CD14-positive monocyte (primary cell): ENCODE results near the gene CTTNBP2. TPM values are rescaled to one million over a fixed set of nuclear protein-coding genes. Genes with fewer than 3 reads are reported as not detected.

Experiments used
- DNase-seq, 3 donors: peaks; one replicate each; pipeline ENCODE4 v3.0.0-alpha.2; 2011 to 2022
- H2AFZ ChIP-seq: 2 replicates; pipeline ENCODE4 v1.6.0; 2012; ENCODE audit warnings: mild to moderate bottlenecking, low read depth, low read length, inconsistent platforms; ENCODE audit not compliant: insufficient read depth, poor library complexity, severe bottlenecking
- H3K27ac ChIP-seq, 2 donors: 1 replicate in 1 of 2; 2 replicates in 1 of 2; pipeline ENCODE4 v1.5.1; 2012 to 2013; ENCODE audit warnings: low read length in 2 of 2, control low read depth in 1 of 2, inconsistent platforms in 1 of 2, low read depth in 1 of 2, mild to moderate bottlenecking in 1 of 2
- H3K27me3 ChIP-seq, 2 donors: one replicate each; pipeline versions ENCODE4 v1.6.0 to v1.6.1; 2011 to 2013; ENCODE audit warnings: low read length in 2 of 2; ENCODE audit not compliant: control insufficient read depth in 2 of 2, insufficient read depth in 2 of 2
- H3K36me3 ChIP-seq, 2 donors: replicated peaks in 1 of 2; 1 replicate in 1 of 2; 2 replicates in 1 of 2; pipeline versions ENCODE4 v1.5.1 to v1.6.1; 2012 to 2013; ENCODE audit warnings: low read length in 2 of 2, control low read depth in 1 of 2, inconsistent platforms in 1 of 2, mild to moderate bottlenecking in 1 of 2; ENCODE audit not compliant: insufficient read depth in 2 of 2, control insufficient read depth in 1 of 2
- H3K4me1 ChIP-seq, 2 donors: 1 replicate in 1 of 2; 2 replicates in 1 of 2; pipeline versions ENCODE4 v1.5.1 to v1.6.1; 2012 to 2013; ENCODE audit warnings: low read length in 2 of 2, control low read depth in 1 of 2, inconsistent platforms in 1 of 2, mild to moderate bottlenecking in 1 of 2, moderate library complexity in 1 of 2; ENCODE audit not compliant: insufficient read depth in 2 of 2, control insufficient read depth in 1 of 2
- H3K4me2 ChIP-seq: replicated peaks from 2 replicates; pipeline ENCODE3; 2012; ENCODE audit warnings: low read length, moderate library complexity, mild to moderate bottlenecking; ENCODE audit not compliant: poor library complexity, severe bottlenecking; ENCODE audit errors: extremely low read depth
- H3K4me3 ChIP-seq, 3 experiments: fragments of 200-600 bp in 1 of 3; sonication (generic) in 1 of 3; replicated peaks in 1 of 3; 1 replicate in 2 of 3; 2 replicates in 1 of 3; pipeline ENCODE4 v1.5.1; 2011 to 2013; ENCODE audit warnings: low read length in 3 of 3, mild to moderate bottlenecking in 3 of 3, control low read depth in 2 of 3, low read depth in 2 of 3, inconsistent platforms in 1 of 3, moderate library complexity in 1 of 3
- H3K79me2 ChIP-seq: 2 replicates; pipeline ENCODE4 v1.6.0; 2012; ENCODE audit warnings: mild to moderate bottlenecking, control low read depth, inconsistent platforms, low read length, moderate library complexity; ENCODE audit not compliant: insufficient read depth
- H3K9ac ChIP-seq: 2 replicates; pipeline ENCODE4 v1.6.0; 2017; ENCODE audit warnings: low read length, mild to moderate bottlenecking; ENCODE audit not compliant: insufficient read depth, poor library complexity, severe bottlenecking
- H3K9me3 ChIP-seq, 2 donors: replicated peaks in 1 of 2; 1 replicate in 1 of 2; 2 replicates in 1 of 2; pipeline versions ENCODE4 v1.5.1 to v1.6.1; 2012 to 2013; ENCODE audit warnings: low read length in 2 of 2, control low read depth in 1 of 2; ENCODE audit not compliant: control insufficient read depth in 1 of 2, insufficient read depth in 1 of 2
- H4K20me1 ChIP-seq: 2 replicates; pipeline ENCODE4 v1.6.0; 2012; ENCODE audit warnings: mild to moderate bottlenecking, low read length, control low read depth, moderate library complexity; ENCODE audit not compliant: insufficient read depth
- H3K27ac Mint-ChIP-seq, 7 donors: one replicate each; pipeline ENCODE4 v1.8.0; 2020; ENCODE audit warnings: mild to moderate bottlenecking in 7 of 7, mixed read lengths in 7 of 7, moderate library complexity in 6 of 7, inconsistent platforms in 2 of 7
- H3K27me3 Mint-ChIP-seq, 3 donors: one replicate each; pipeline ENCODE4 v1.8.0; 2021 to 2022; ENCODE audit warnings: low read depth in 3 of 3, mild to moderate bottlenecking in 3 of 3, mixed read lengths in 3 of 3, moderate library complexity in 3 of 3, inconsistent platforms in 1 of 3
- H3K36me3 Mint-ChIP-seq, 2 donors: one replicate each; pipeline ENCODE4 v1.8.0; 2020; ENCODE audit warnings: mixed read lengths in 2 of 2, inconsistent platforms in 1 of 2, mild to moderate bottlenecking in 1 of 2
- H3K4me1 Mint-ChIP-seq: one replicate; pipeline ENCODE4 v1.8.0; 2020; ENCODE audit warnings: mild to moderate bottlenecking, mixed read lengths
- H3K4me3 Mint-ChIP-seq, 2 donors: one replicate each; pipeline ENCODE4 v1.8.0; 2020; ENCODE audit warnings: mild to moderate bottlenecking in 2 of 2, mixed read lengths in 2 of 2, moderate library complexity in 1 of 2
- H3K9me3 Mint-ChIP-seq, 7 donors: one replicate each; pipeline ENCODE4 v1.8.0; 2020 to 2022; ENCODE audit warnings: mixed read lengths in 7 of 7, mild to moderate bottlenecking in 6 of 7, moderate library complexity in 6 of 7, inconsistent platforms in 2 of 7
- WGBS: methylation state at CpG from one replicate; pipeline ENCODE4 v1.1.5; 2013; ENCODE audit warnings: missing lambda C conversion rate; ENCODE audit not compliant: insufficient coverage; 5-methylcytosine and 5-hydroxymethylcytosine counted together
- intact Hi-C, 2 donors: fragments of 100-400 bp; cut with micrococcal nuclease; formaldehyde crosslinking; loops; one replicate each; pipeline versions ENCODE4 v1.15.0 to v1.15.1; 2023
- polyA plus RNA-seq, 3 donors: library from polyadenylated mRNA; depleted of rRNA in 1 of 3; unstranded in 2 of 3; stranded (reverse) in 1 of 3; fragments of 300-500 nt in 2 of 3; fragments of >200 nt in 1 of 3; fragmentation: Illumina TruSeq in 2 of 3; gene quantifications; 1 replicate in 2 of 3; 2 replicates in 1 of 3; pipeline ENCODE4 v1.2.3, GENCODE V29; 2012 to 2021
- TF ChIP-seq, protein P1 (sequence below): fragments of 200-600 bp; IDR thresholded peaks from one replicate; pipeline ENCODE4 v1.8.0; 2022; ENCODE audit warnings: antibody characterized with exemption, mild to moderate bottlenecking

The CTTNBP2 gene
- polyA plus RNA-seq, 3 donors, result 0.38 to 1.4 TPM; not detected in 1

- Histone ChIP-seq H3K9me3 (no peaks in the 10 kb centered on the region), H3K36me3 (no peaks in the 10 kb centered on the region), H3K79me2 (no peaks in the 10 kb centered on the region), H3K4me2 (no peak overlapping the region), H2AFZ (no peak overlapping the region), H3K27me3 (no peaks in the 10 kb centered on the region), H3K9ac (no peak overlapping the region), H3K4me3 (no peak overlapping the region), H4K20me1 (no peaks in the 10 kb centered on the region), H3K4me1 (no peaks in the 10 kb centered on the region), H3K27ac (no peak overlapping the region)
- TF ChIP-seq, protein P1, sequence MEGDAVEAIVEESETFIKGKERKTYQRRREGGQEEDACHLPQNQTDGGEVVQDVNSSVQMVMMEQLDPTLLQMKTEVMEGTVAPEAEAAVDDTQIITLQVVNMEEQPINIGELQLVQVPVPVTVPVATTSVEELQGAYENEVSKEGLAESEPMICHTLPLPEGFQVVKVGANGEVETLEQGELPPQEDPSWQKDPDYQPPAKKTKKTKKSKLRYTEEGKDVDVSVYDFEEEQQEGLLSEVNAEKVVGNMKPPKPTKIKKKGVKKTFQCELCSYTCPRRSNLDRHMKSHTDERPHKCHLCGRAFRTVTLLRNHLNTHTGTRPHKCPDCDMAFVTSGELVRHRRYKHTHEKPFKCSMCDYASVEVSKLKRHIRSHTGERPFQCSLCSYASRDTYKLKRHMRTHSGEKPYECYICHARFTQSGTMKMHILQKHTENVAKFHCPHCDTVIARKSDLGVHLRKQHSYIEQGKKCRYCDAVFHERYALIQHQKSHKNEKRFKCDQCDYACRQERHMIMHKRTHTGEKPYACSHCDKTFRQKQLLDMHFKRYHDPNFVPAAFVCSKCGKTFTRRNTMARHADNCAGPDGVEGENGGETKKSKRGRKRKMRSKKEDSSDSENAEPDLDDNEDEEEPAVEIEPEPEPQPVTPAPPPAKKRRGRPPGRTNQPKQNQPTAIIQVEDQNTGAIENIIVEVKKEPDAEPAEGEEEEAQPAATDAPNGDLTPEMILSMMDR, result no peak
- intact Hi-C loops, result no loop called here
- Mint-ChIP-seq H3K27ac (no peak overlapping the region), H3K9me3 (no peaks in the 10 kb centered on the region), H3K27me3 (peaks cover 0 to 4% (median 1%) of the 10 kb centered on the region in 3 donors), H3K4me1 (no peaks in the 10 kb centered on the region), H3K36me3 (no peaks in the 10 kb centered on the region), H3K4me3 (no peak overlapping the region)
- WGBS, result no CpG with 5 or more reads among the region's 1 CpG
- DNase-seq, result no peak
Observed at GRCh38 chr7:117888627-117889026, 15.4 kb upstream of the CTTNBP2 start.

DNA sequence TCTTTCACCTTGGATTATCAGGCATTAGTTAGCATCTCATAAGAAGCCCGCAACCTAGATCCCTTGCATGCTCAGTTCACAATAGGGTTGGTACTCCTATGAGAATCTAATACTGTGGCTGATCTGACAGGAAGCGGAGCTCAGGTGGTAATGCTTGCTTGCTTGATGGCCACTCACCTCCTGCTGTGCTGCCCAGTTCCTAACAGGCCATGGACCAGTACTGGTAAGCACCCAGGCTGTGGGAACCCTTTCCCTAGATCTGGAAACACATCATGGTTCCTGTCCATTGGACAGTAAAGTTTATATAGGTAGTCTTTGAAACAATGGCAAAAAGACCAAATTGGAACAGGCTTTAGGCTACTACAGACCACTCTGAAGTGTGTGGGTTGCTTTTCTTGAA lies 9.4 kb upstream of the CTTNBP2 start:
- H3K27me3 ChIP-seq, result peaks cover 0 to 2% of the 10 kb centered on the region in 2 donors
- no peaks in the 10 kb centered on the region for H4K20me1 ChIP-seq
- H3K9me3 Mint-ChIP-seq, result peaks cover 0 to 10% (median 0%) of the 10 kb centered on the region in 7 donors
- H3K27me3 Mint-ChIP-seq, result peaks cover 1 to 8% (median 6%) of the 10 kb centered on the region in 3 donors
- TF ChIP-seq, protein P1, result no peak
- H3K36me3 Mint-ChIP-seq, result no peaks in the 10 kb centered on the region
- H3K4me3 Mint-ChIP-seq, result no peak overlapping the region
- intact Hi-C loops, result no loop called here
- H3K4me1 Mint-ChIP-seq, result no peaks in the 10 kb centered on the region
- no peak overlapping the region for H3K27ac ChIP-seq
- no peaks in the 10 kb centered on the region for H3K79me2 ChIP-seq
- H3K36me3 ChIP-seq, result no peaks in the 10 kb centered on the region
- H3K4me1 ChIP-seq, result no peaks in the 10 kb centered on the region
- no peak overlapping the region for H3K4me3 ChIP-seq
- H3K9ac ChIP-seq, result no peak overlapping the region
- no peaks in the 10 kb centered on the region for H3K9me3 ChIP-seq
- no peak overlapping the region for H3K27ac Mint-ChIP-seq
- no peak overlapping the region for H3K4me2 ChIP-seq
- 100% methylated on average over 1 of the region's 2 CpGs for WGBS
- no peak for DNase-seq
- H2AFZ ChIP-seq, result no peak overlapping the region
